Heart left ventricle (tissue), 16 donors: ENCODE data around the gene EXD1. TPM values are rescaled to one million over a fixed set of nuclear protein-coding genes. Genes with fewer than 3 reads are reported as not detected.
A peak's percentile ranks its signal among the peaks of the same experiment; 100 is the strongest.
"Not testable (repeated sequence)": the region's sequence is repeated elsewhere in the genome, so short reads cannot be mapped to it uniquely, and the experiment has no call there.

Experiments
- ATAC-seq, 4 donors: fragments of 200-7000 bp; cut with Tn5 transposase; one replicate each; pipeline ENCODE4 v1.9.1; 2020 to 2022; ENCODE audit warnings: moderate library complexity in 4 of 4, mild to moderate bottlenecking in 3 of 4, moderate number of reproducible peaks in 1 of 4
- DNase-seq, 5 donors: peaks; one replicate each; pipeline ENCODE4 v3.0.0-alpha.2; 2020
- H3K27ac ChIP-seq, 12 donors: fragments of 200-600 bp; sonication (generic) in 4 of 12; one replicate each; pipeline versions ENCODE4 v1.5.0 to v1.8.0; 2016 to 2022; ENCODE audit warnings: mild to moderate bottlenecking in 2 of 12
- H3K27me3 ChIP-seq, 9 donors: fragments of 200-600 bp; sonication (generic) in 2 of 9; one replicate each; pipeline versions ENCODE4 v1.5.1 to v1.8.0; 2016 to 2022; ENCODE audit warnings: mild to moderate bottlenecking in 3 of 9
- H3K36me3 ChIP-seq, 9 donors: fragments of 200-600 bp; sonication (generic) in 2 of 9; one replicate each; pipeline versions ENCODE4 v1.5.0 to v1.8.0; 2018 to 2022; ENCODE audit warnings: mild to moderate bottlenecking in 2 of 9
- H3K4me1 ChIP-seq, 12 donors: fragments of 200-600 bp; sonication (generic) in 4 of 12; one replicate each; pipeline versions ENCODE4 v1.5.0 to v1.8.0; 2016 to 2022; ENCODE audit warnings: mild to moderate bottlenecking in 3 of 12
- H3K4me3 ChIP-seq, 12 donors: fragments of 200-600 bp; sonication (generic) in 4 of 12; one replicate each; pipeline versions ENCODE4 v1.5.0 to v1.8.0; 2017 to 2022; ENCODE audit warnings: mild to moderate bottlenecking in 9 of 12, moderate library complexity in 4 of 12
- H3K9me3 ChIP-seq, 12 donors: fragments of 200-600 bp; sonication (generic) in 4 of 12; one replicate each; pipeline versions ENCODE4 v1.5.0 to v1.8.0; 2016 to 2022; ENCODE audit warnings: mild to moderate bottlenecking in 1 of 12
- CTCF ChIP-seq, 12 donors: fragments of 200-600 bp; sonication (generic) in 4 of 12; IDR thresholded peaks; one replicate each; pipeline versions ENCODE4 v1.5.0 to v1.8.0; 2018 to 2022; ENCODE audit warnings: antibody characterized with exemption in 12 of 12, mild to moderate bottlenecking in 5 of 12
- POLR2A ChIP-seq, 2 donors: fragments of 450-650 bp; IDR thresholded peaks; one replicate each; pipeline ENCODE4 v1.6.1; 2017; ENCODE audit warnings: antibody characterized with exemption in 2 of 2, mild to moderate bottlenecking in 2 of 2, moderate library complexity in 2 of 2
- WGBS, 4 donors: extraction: QIAGEN DNeasy Blood & Tissue Kit in 2 of 4; methylation state at CpG; one replicate each; pipeline versions ENCODE4 v1.1.5 to v1.1.7; 2013 to 2018; 5-methylcytosine and 5-hydroxymethylcytosine counted together
- intact Hi-C, 10 donors: fragments of 100-400 bp; cut with DNase I; formaldehyde crosslinking; loops; one replicate each; pipeline versions ENCODE4 v1.11.1 to v1.14.2; 2022
- polyA plus RNA-seq, 2 donors: library from polyadenylated mRNA; stranded (reverse); fragments of 200-250 nt; gene quantifications; one replicate each; pipeline ENCODE4 v1.2.3, GENCODE V29; 2013
- total RNA-seq, 9 donors: library from RNA; depleted of rRNA in 2 of 9; stranded (reverse); fragments of >200 nt in 2 of 9; fragmentation: NEBNext Ultra II Directional in 3 of 9; extraction: Animal tissue kit (Norgen Biotek cat#: 25700) in 3 of 9; gene quantifications; one replicate each; pipeline versions ENCODE4 v1.1.0 to v1.2.4, GENCODE V29; 2016 to 2023
- donor health status: ischemic (EF 13 %, LVEDD 7.1; RV severe dilation, severe dysfunction).
- donor health status: healthy with polysubstance abuse.
- donor health status: DM: no; HTN: yes; CAD: no.
- donor health status: DM: no; HTN: no; CAD: no.
- donor health status: ischemic (EF 25% LVEDD 6.9; RV normal size, moderate dysfunction).
- donor health status: ischemic (EF 25% LVEDD 5.7; RV mildly dilated, moderate dysfunction).
- donor health status: healthy.
- donor health status: DM: yes; HTN: yes; CAD: no.
- donor health status: ischemic (EF 35%, LVEDD 5.7; RV mildly dilated, moderate dysfunction).
- donor health status: nonischemic (EF 11% LVEDD 7.7; RV severe dilation, severe dysfunction).
- donor health status: DM: yes; HTN: yes; CAD: no.
- donor health status: PGD.
- donor health status: ischemic (EF 29% LVEDD 5.4; RV normal size, mild dysfunction).
- donor health status: nonischemic (EF 23%, LVEDD 6.1; RV moderate dilation, normal function).

Gene EXD1
- total and polyA plus RNA-seq, 11 donors: not detected

GRCh38 chr15:41254560-41254959 lies 24.0 kb upstream of the EXD1 start:
- DNase-seq (no peak), ATAC-seq (no peak)
- no peaks in the 10 kb centered on the region for H3K27me3 ChIP-seq
- no peak for TF ChIP-seq CTCF (IDR thresholded peaks at IDR 0.05)
- TF ChIP-seq POLR2A (IDR thresholded peaks at IDR 0.05): no peak
- intact Hi-C loops: no loop called here
- WGBS, 4 donors: 83 to 93% (median 90%) methylated on average over 4 of the region's 4 CpGs
- no peak overlapping the region for H3K4me3 ChIP-seq
- H3K27ac ChIP-seq: no peak overlapping the region
- H3K36me3 ChIP-seq: peaks cover 0 to 70% (median 48%) of the 10 kb centered on the region in 9 donors
- H3K4me1 ChIP-seq: peaks cover 0 to 35% (median 15%) of the 10 kb centered on the region in 12 donors
- no peaks in the 10 kb centered on the region for H3K9me3 ChIP-seq

- TF ChIP-seq POLR2A (IDR thresholded peaks at IDR 0.05): no peak
- no peak for TF ChIP-seq CTCF (IDR thresholded peaks at IDR 0.05)
- H3K4me3 ChIP-seq: no peak overlapping the region
Observed at GRCh38 chr15:41251411-41251810, 20.9 kb upstream of the EXD1 start.

GRCh38 chr15:41250745-41251144 lies 20.2 kb upstream of the EXD1 start:
- Histone ChIP-seq H3K36me3 (peaks cover 0 to 67% (median 38%) of the 10 kb centered on the region in 9 donors), H3K27ac (peak overlapping the region in 3 of 12 donors; percentile 5 to 30 (median 28))
- H3K4me1 ChIP-seq, ATAC-seq, H3K9me3 ChIP-seq, H3K27me3 ChIP-seq, H3K4me3 ChIP-seq, intact Hi-C loops, DNase-seq: not testable (repeated sequence)
- 82 to 90% (median 88%) methylated on average over 8 of the region's 8 CpGs for WGBS, 4 donors

More at GRCh38 chr15:41251411-41251810, 20.9 kb upstream of the EXD1 start:
- H3K4me1 ChIP-seq: peaks cover 0 to 13% (median 5%) of the 10 kb centered on the region in 12 donors
- peaks cover 0 to 62% (median 35%) of the 10 kb centered on the region in 9 donors for H3K36me3 ChIP-seq
- no peaks in the 10 kb centered on the region for H3K27me3 ChIP-seq
- ATAC-seq: no peak
- no peaks in the 10 kb centered on the region for H3K9me3 ChIP-seq
- no peak for DNase-seq
- intact Hi-C loops: no loop called here
- 94 to 97% (median 95%) methylated on average over 5 of the region's 5 CpGs for WGBS, 4 donors
- no peak overlapping the region for H3K27ac ChIP-seq

GRCh38 chr15:41241221-41241964 lies 10.8 kb upstream of the EXD1 start:
- DNase-seq (peak in 4 of 5 donors; percentile 55 to 59 (median 58)), ATAC-seq (peak; percentile 76 to 91 (median 86))
- Histone ChIP-seq H3K27ac (peak overlapping the region in 2 of 12 donors; percentile 34 to 56), H3K27me3 (no peaks in the 10 kb centered on the region), H3K4me1 (peaks cover 0 to 21% (median 7%) of the 10 kb centered on the region in 12 donors), H3K36me3 (peaks cover 0 to 44% (median 27%) of the 10 kb centered on the region in 9 donors), H3K4me3 (no peak overlapping the region), H3K9me3 (no peaks in the 10 kb centered on the region)
- intact Hi-C loops: no loop called here
- no peak for TF ChIP-seq POLR2A (IDR thresholded peaks at IDR 0.05)
- WGBS, 4 donors: 36 to 58% (median 48%) methylated on average over 6 of the region's 6 CpGs

GRCh38 chr15:41238100-41238499 lies 7.5 kb upstream of the EXD1 start:
- H3K4me1 ChIP-seq: peaks cover 0 to 30% (median 16%) of the 10 kb centered on the region in 12 donors
- H3K4me3 ChIP-seq: no peak overlapping the region
- no peak for TF ChIP-seq POLR2A (IDR thresholded peaks at IDR 0.05)
- TF ChIP-seq CTCF (IDR thresholded peaks at IDR 0.05): no peak
- H3K9me3 ChIP-seq: no peaks in the 10 kb centered on the region
- intact Hi-C loops: loop anchor here in 1 of 10 donors (10.0 kb wide), 1 partner anchor 47 kb away; no protein-coding TSS in a partner anchor
- no peaks in the 10 kb centered on the region for H3K27me3 ChIP-seq
- H3K36me3 ChIP-seq: peaks cover 0 to 13% (median 0%) of the 10 kb centered on the region in 9 donors
- no peak for ATAC-seq
- DNase-seq: no peak
- no peak overlapping the region for H3K27ac ChIP-seq
- WGBS, 4 donors: 70 to 82% (median 81%) methylated on average over 5 of the region's 5 CpGs
